ENCODE results near the gene PRM1. TPM values are rescaled to one million over a fixed set of nuclear protein-coding genes. Genes with fewer than 3 reads are reported as not detected.
A peak's percentile ranks its signal among the peaks of the same experiment; 100 is the strongest.

The PRM1 gene
- total and polyA plus RNA-seq, 10 donors = not detected

- Histone ChIP-seq H3K36me3 (no peaks in the 10 kb centered on the region), H3K27ac (peak overlapping the region in 7 of 8 donors; percentile 15 to 82 (median 78)), H3K4me1 (peaks cover 43 to 67% (median 51%) of the 10 kb centered on the region in 6 donors), H3K4me3 (peak overlapping the region in 1 of 8 donors; percentile 51), H3K27me3 (replicated peaks in 1 of 7) (no peaks in the 10 kb centered on the region), H3K9me3 (no peaks in the 10 kb centered on the region)
- intact Hi-C loops (cut with DNase I; ENCODE audit: low total_unique reads) = no loop called here
- DNase-seq = no peak
- TF ChIP-seq POLR2A (IDR thresholded peaks at IDR 0.05) (no peak), CTCF (IDR thresholded peaks at IDR 0.05 in 8 of 11, conservative IDR thresholded peaks at IDR 0.05 in 3 of 11) (no peak), POLR2AphosphoS5 (IDR thresholded peaks at IDR 0.05) (no peak)
- 76 to 87% (median 85%) methylated on average over 9 of the region's 9 CpGs for WGBS, 5 donors
Measured at GRCh38 chr16:11326737-11327276, 45.7 kb upstream of the PRM1 start.

- no peak for DNase-seq
- whole genome bisulfite sequencing, 5 donors = 68 to 86% (median 76%) methylated on average over 8 to 9 of the region's 9 CpGs
- Histone ChIP-seq H3K4me3 (no peak overlapping the region), H3K27me3 (replicated peaks in 1 of 7) (no peaks in the 10 kb centered on the region), H3K36me3 (no peaks in the 10 kb centered on the region), H3K4me1 (peaks cover 43 to 67% (median 51%) of the 10 kb centered on the region in 6 donors), H3K27ac (peak overlapping the region in 7 of 8 donors; percentile 11 to 80 (median 74)), H3K9me3 (no peaks in the 10 kb centered on the region)
- TF ChIP-seq CTCF (IDR thresholded peaks at IDR 0.05 in 8 of 11, conservative IDR thresholded peaks at IDR 0.05 in 3 of 11) = no peak
- TF ChIP-seq POLR2AphosphoS5 (IDR thresholded peaks at IDR 0.05) = no peak
- TF ChIP-seq POLR2A (IDR thresholded peaks at IDR 0.05) = no peak
- intact Hi-C loops (cut with DNase I; ENCODE audit: low total_unique reads) = no loop called here
Measured at GRCh38 chr16:11326084-11326736, 45.1 kb upstream of the PRM1 start.

- DNase-seq = no peak
- peaks cover 43 to 67% (median 51%) of the 10 kb centered on the region in 6 donors for H3K4me1 ChIP-seq
- intact Hi-C loops (cut with DNase I; ENCODE audit: low total_unique reads) = no loop called here
- H3K9me3 ChIP-seq = no peaks in the 10 kb centered on the region
- no peaks in the 10 kb centered on the region for H3K36me3 ChIP-seq
- H3K27ac ChIP-seq = peak overlapping the region in 7 of 8 donors; percentile 11 to 80 (median 49)
- H3K4me3 ChIP-seq = no peak overlapping the region
- TF ChIP-seq CTCF (IDR thresholded peaks at IDR 0.05 in 8 of 11, conservative IDR thresholded peaks at IDR 0.05 in 3 of 11) = no peak
- peak in 2 of 3 donors; percentile 19 to 25 for TF ChIP-seq POLR2AphosphoS5 (IDR thresholded peaks at IDR 0.05)
- H3K27me3 ChIP-seq (replicated peaks in 1 of 7) = no peaks in the 10 kb centered on the region
- WGBS, 5 donors = 52 to 70% (median 64%) methylated on average over 10 of the region's 10 CpGs
Measured at GRCh38 chr16:11325404-11326083, 44.4 kb upstream of the PRM1 start.

Data from spleen (tissue), 11 donors.